ENCODE data around the gene MTUS2. TPM values are rescaled to one million over a fixed set of nuclear protein-coding genes. Genes with fewer than 3 reads are reported as not detected.

MTUS2 gene
- total RNA-seq, 2 donors from 2014 or later = 1.6 to 4.8 TPM

GRCh38 chr13:29266261-29266660 is 446.1 kb downstream of the MTUS2 start:
- no peaks in the 10 kb centered on the region for H3K9me3 ChIP-seq
- WGBS = 65% methylated on average over 2 of the region's 2 CpGs
- H3K27ac ChIP-seq = no peak overlapping the region
- H3K27me3 ChIP-seq (replicated peaks; ENCODE audit: insufficient read depth) = no peaks in the 10 kb centered on the region
- TF ChIP-seq POLR2A (IDR thresholded peaks at IDR 0.05) (no peak), POLR2AphosphoS5 (IDR thresholded peaks at IDR 0.05) (no peak)
- TF ChIP-seq, protein P1, sequence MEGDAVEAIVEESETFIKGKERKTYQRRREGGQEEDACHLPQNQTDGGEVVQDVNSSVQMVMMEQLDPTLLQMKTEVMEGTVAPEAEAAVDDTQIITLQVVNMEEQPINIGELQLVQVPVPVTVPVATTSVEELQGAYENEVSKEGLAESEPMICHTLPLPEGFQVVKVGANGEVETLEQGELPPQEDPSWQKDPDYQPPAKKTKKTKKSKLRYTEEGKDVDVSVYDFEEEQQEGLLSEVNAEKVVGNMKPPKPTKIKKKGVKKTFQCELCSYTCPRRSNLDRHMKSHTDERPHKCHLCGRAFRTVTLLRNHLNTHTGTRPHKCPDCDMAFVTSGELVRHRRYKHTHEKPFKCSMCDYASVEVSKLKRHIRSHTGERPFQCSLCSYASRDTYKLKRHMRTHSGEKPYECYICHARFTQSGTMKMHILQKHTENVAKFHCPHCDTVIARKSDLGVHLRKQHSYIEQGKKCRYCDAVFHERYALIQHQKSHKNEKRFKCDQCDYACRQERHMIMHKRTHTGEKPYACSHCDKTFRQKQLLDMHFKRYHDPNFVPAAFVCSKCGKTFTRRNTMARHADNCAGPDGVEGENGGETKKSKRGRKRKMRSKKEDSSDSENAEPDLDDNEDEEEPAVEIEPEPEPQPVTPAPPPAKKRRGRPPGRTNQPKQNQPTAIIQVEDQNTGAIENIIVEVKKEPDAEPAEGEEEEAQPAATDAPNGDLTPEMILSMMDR (IDR thresholded peaks at IDR 0.05) = no peak
- no peak for DNase-seq (ENCODE audit: low spot score)
- H3K36me3 ChIP-seq = no peaks in the 10 kb centered on the region
- intact Hi-C loops (cut with DNase I) = no loop called here
- no peak overlapping the region for H3K4me3 ChIP-seq
- H3K4me1 ChIP-seq (replicated peaks) = no peaks in the 10 kb centered on the region

GRCh38 chr13:29266756-29267733 is 446.9 kb downstream of the MTUS2 start:
- intact Hi-C loops (cut with DNase I) = no loop called here
- 67% methylated on average over 11 of the region's 11 CpGs for WGBS
- Histone ChIP-seq H3K4me3 (no peak overlapping the region), H3K36me3 (no peaks in the 10 kb centered on the region), H3K27me3 (replicated peaks; ENCODE audit: insufficient read depth) (no peaks in the 10 kb centered on the region), H3K4me1 (replicated peaks) (no peaks in the 10 kb centered on the region), H3K27ac (no peak overlapping the region), H3K9me3 (no peaks in the 10 kb centered on the region)
- DNase-seq (ENCODE audit: low spot score) = no peak
- TF ChIP-seq POLR2A (IDR thresholded peaks at IDR 0.05) (no peak), POLR2AphosphoS5 (IDR thresholded peaks at IDR 0.05) (no peak)
- TF ChIP-seq, protein P1 (IDR thresholded peaks at IDR 0.05) = no peak

GRCh38 chr13:29270271-29270985 is 450.3 kb downstream of the MTUS2 start:
- Histone ChIP-seq H3K4me3 (no peak overlapping the region), H3K4me1 (replicated peaks) (no peaks in the 10 kb centered on the region), H3K27me3 (replicated peaks; ENCODE audit: insufficient read depth) (no peaks in the 10 kb centered on the region), H3K27ac (no peak overlapping the region), H3K36me3 (no peaks in the 10 kb centered on the region), H3K9me3 (no peaks in the 10 kb centered on the region)
- TF ChIP-seq POLR2AphosphoS5 (IDR thresholded peaks at IDR 0.05) (no peak), POLR2A (IDR thresholded peaks at IDR 0.05) (no peak)
- TF ChIP-seq, protein P1 (IDR thresholded peaks at IDR 0.05) = no peak
- WGBS = 71% methylated on average over 15 of the region's 15 CpGs
- intact Hi-C loops (cut with DNase I) = no loop called here
- DNase-seq (ENCODE audit: low spot score) = no peak

DNA sequence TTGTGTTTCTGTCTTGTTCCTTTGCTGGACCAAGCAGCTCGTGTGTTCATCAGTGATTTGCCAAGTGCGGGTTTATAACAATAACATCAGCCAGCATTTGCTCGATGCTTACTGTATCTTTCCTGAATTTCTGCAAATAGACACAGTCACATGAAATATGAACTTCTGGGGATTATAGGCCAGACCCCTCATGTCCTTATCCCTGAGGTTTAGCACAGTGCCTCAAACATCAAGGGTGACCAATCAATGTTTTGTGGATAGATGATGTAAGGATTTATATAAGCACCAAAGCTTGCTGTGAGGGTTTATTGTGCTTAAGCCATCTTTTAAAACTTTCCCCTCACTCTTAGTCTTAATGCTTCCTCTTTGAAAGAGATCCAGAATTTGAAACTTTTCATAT is 451.5 kb downstream of the MTUS2 start:
- H3K27ac ChIP-seq = no peak overlapping the region
- H3K4me3 ChIP-seq = no peak overlapping the region
- H3K27me3 ChIP-seq (replicated peaks; ENCODE audit: insufficient read depth) = no peaks in the 10 kb centered on the region
- TF ChIP-seq POLR2AphosphoS5 (IDR thresholded peaks at IDR 0.05) (no peak), POLR2A (IDR thresholded peaks at IDR 0.05) (no peak)
- TF ChIP-seq, protein P1 (IDR thresholded peaks at IDR 0.05) = no peak
- no peaks in the 10 kb centered on the region for H3K4me1 ChIP-seq (replicated peaks)
- intact Hi-C loops (cut with DNase I) = no loop called here
- DNase-seq (ENCODE audit: low spot score) = no peak
- no peaks in the 10 kb centered on the region for H3K36me3 ChIP-seq
- WGBS = 45% methylated on average over 3 of the region's 3 CpGs
- H3K9me3 ChIP-seq = no peaks in the 10 kb centered on the region
